Breast epithelium (tissue), 4 donors: Measurements from ENCODE around the gene CPO. TPM values are rescaled to one million over a fixed set of nuclear protein-coding genes. Genes with fewer than 3 reads are reported as not detected.

Source experiments
- DNase-seq, 2 donors: peaks; one replicate each; pipeline ENCODE4 v3.0.0-alpha.2; 2019; ENCODE audit warnings: low spot score in 2 of 2
- H3K27ac ChIP-seq, 2 donors: fragments of 200-600 bp; sonication (generic) in 1 of 2; one replicate each; pipeline ENCODE4 v1.5.1; 2016 to 2019; ENCODE audit warnings: mild to moderate bottlenecking in 1 of 2
- H3K27me3 ChIP-seq, 2 donors: fragments of 200-600 bp; sonication (generic) in 1 of 2; one replicate each; pipeline versions ENCODE4 v1.5.1 to v1.6.0; 2017 to 2019; ENCODE audit warnings: control low read depth in 1 of 2, mild to moderate bottlenecking in 1 of 2
- H3K36me3 ChIP-seq: fragments of 200-600 bp; one replicate; pipeline ENCODE4 v1.5.1; 2019
- H3K4me1 ChIP-seq, 2 donors: fragments of 200-600 bp; sonication (generic); one replicate each; pipeline ENCODE4 v1.5.1; 2016 to 2019; ENCODE audit warnings: control low read depth in 1 of 2
- H3K4me3 ChIP-seq, 3 donors: fragments of 200-600 bp; sonication (generic); 1 replicate in 2 of 3; 2 replicates in 1 of 3; pipeline ENCODE4 v1.5.1; 2016 to 2019; ENCODE audit warnings: mild to moderate bottlenecking in 3 of 3, moderate library complexity in 2 of 3
- H3K9me3 ChIP-seq, 2 donors: fragments of 200-600 bp; sonication (generic) in 1 of 2; one replicate each; pipeline ENCODE4 v1.5.1; 2016 to 2019; ENCODE audit warnings: control low read depth in 1 of 2
- CTCF ChIP-seq, 3 donors: fragments of 450-650 bp; IDR thresholded peaks; one replicate each; pipeline ENCODE4 v1.5.1; 2016 to 2017; ENCODE audit warnings: antibody characterized with exemption in 3 of 3, mild to moderate bottlenecking in 3 of 3, moderate library complexity in 3 of 3
- POLR2A ChIP-seq: fragments of 450-650 bp; IDR thresholded peaks from one replicate; pipeline ENCODE4 v1.6.1; 2016; ENCODE audit warnings: antibody characterized with exemption, mild to moderate bottlenecking, moderate library complexity
- POLR2AphosphoS5 ChIP-seq, 3 donors: sonication (generic); formaldehyde crosslinking; IDR thresholded peaks; one replicate each; pipeline ENCODE4 v1.6.1; 2017; ENCODE audit warnings: antibody characterized with exemption in 3 of 3
- intact Hi-C: fragments of 100-400 bp; cut with DNase I; formaldehyde crosslinking; loops from one replicate; pipeline ENCODE4 v1.15.1; 2023; ENCODE audit warnings: low total_unique reads
- total RNA-seq, 3 donors: library from RNA; depleted of rRNA; stranded (reverse); fragments of >200 nt; gene quantifications; one replicate each; pipeline ENCODE4 v1.1.0, GENCODE V29; 2016

Gene CPO
- total RNA-seq, 3 donors from 2014 or later: 0.66 to 1.6 (median 0.96) TPM

GRCh38 chr2:206983161-206983859 lies 44.0 kb downstream of the CPO start:
- intact Hi-C loops: no loop called here
- no peak overlapping the region for H3K27ac ChIP-seq
- TF ChIP-seq POLR2A: no peak
- no peak for TF ChIP-seq CTCF (IDR thresholded peaks at IDR 0.05)
- no peak for TF ChIP-seq POLR2AphosphoS5 (IDR thresholded peaks at IDR 0.05)

DNA sequence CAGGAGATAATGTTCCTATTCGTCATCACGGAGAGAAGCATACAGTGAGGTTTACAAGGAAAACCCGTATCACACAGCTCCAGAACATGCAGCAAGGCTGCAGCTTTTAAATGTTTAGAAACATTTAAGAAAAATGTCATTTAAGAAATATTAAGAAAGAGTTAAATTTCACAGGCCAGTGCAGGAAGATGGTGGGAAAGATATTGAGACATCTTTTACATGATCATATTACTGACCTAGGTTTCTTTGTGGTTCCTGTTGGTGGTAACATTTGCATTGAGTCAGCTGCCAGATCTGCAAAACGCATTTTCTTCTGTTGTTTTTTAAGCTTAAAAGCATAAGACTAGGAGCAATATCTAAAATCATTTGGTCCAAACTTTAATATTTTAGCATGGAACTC lies 44.9 kb downstream of the CPO start:
- H3K4me3 ChIP-seq: no peak overlapping the region
- no peak for TF ChIP-seq CTCF (IDR thresholded peaks at IDR 0.05)
- H3K27ac ChIP-seq: no peak overlapping the region
- no peak for DNase-seq
- H3K9me3 ChIP-seq: no peaks in the 10 kb centered on the region
- H3K36me3 ChIP-seq: no peaks in the 10 kb centered on the region
- no peaks in the 10 kb centered on the region for H3K27me3 ChIP-seq
- intact Hi-C loops: no loop called here
- H3K4me1 ChIP-seq: no peaks in the 10 kb centered on the region

More at GRCh38 chr2:206983161-206983859, 44.0 kb downstream of the CPO start:
- Histone ChIP-seq H3K4me3 (no peak overlapping the region), H3K27me3 (no peaks in the 10 kb centered on the region), H3K9me3 (no peaks in the 10 kb centered on the region), H3K36me3 (no peaks in the 10 kb centered on the region), H3K4me1 (no peaks in the 10 kb centered on the region)
- no peak for DNase-seq

DNA sequence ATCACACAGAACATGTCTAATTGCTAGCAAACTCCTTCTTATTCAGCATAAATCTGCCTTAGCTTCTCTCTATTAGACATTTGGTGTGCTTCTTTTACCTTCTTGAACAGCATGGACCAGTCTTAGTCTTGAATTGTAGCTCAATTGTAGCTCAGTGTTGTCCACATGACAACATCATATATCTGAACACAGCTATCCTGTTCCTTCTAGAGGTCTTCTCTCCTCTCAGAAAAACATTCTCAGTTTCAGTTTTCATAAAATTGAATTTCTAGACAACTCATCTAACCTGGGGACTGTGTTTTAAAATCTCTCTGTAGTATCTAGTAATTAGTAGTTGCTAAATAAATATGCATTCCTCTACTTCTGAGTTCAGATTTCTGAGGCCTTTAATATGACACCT lies 47.6 kb downstream of the CPO start:
- TF ChIP-seq POLR2A: no peak
- no peak for TF ChIP-seq POLR2AphosphoS5 (IDR thresholded peaks at IDR 0.05)
- no peak for TF ChIP-seq CTCF (IDR thresholded peaks at IDR 0.05)
- H3K27me3 ChIP-seq: no peaks in the 10 kb centered on the region
- no peak overlapping the region for H3K4me3 ChIP-seq
- intact Hi-C loops: no loop called here
- no peaks in the 10 kb centered on the region for H3K9me3 ChIP-seq
- no peak overlapping the region for H3K27ac ChIP-seq
- no peak for DNase-seq
- H3K36me3 ChIP-seq: no peaks in the 10 kb centered on the region
- no peaks in the 10 kb centered on the region for H3K4me1 ChIP-seq

DNA sequence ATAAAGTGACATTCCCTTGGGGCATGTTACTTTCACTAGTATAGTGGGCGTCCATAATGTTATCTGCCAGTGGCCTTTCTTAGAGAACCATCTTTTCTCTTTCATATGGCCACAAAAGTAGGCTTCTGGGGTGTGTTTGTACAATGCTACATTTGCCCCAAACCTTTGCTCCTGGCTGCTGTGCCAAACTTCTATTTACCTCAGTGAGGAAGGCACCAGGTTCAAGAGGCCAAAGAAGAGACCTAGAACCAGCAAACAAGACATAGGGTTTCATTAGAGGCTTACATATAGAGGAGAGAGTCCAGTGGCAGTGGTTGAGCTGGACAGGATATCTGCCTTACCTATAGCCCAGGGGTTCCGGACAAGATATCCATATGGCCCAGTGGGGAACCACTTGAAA lies 48.5 kb downstream of the CPO start:
- intact Hi-C loops: no loop called here
- Histone ChIP-seq H3K27ac (no peak overlapping the region), H3K27me3 (no peaks in the 10 kb centered on the region), H3K9me3 (no peaks in the 10 kb centered on the region), H3K4me1 (no peaks in the 10 kb centered on the region), H3K4me3 (no peak overlapping the region), H3K36me3 (no peaks in the 10 kb centered on the region)
- DNase-seq: no peak
- TF ChIP-seq POLR2A: no peak
- TF ChIP-seq POLR2AphosphoS5 (IDR thresholded peaks at IDR 0.05): no peak
- no peak for TF ChIP-seq CTCF (IDR thresholded peaks at IDR 0.05)

- intact Hi-C loops: no loop called here
- Histone ChIP-seq H3K27ac (no peak overlapping the region), H3K4me3 (no peak overlapping the region), H3K9me3 (no peaks in the 10 kb centered on the region), H3K27me3 (no peaks in the 10 kb centered on the region), H3K4me1 (no peaks in the 10 kb centered on the region), H3K36me3 (no peaks in the 10 kb centered on the region)
- DNase-seq: no peak
- TF ChIP-seq CTCF (IDR thresholded peaks at IDR 0.05) (no peak), POLR2A (no peak), POLR2AphosphoS5 (IDR thresholded peaks at IDR 0.05) (no peak)
Observed at GRCh38 chr2:206988884-206989283, 49.6 kb downstream of the CPO start.
